Measurements from ENCODE around the gene MTMR1.

The MTMR1 gene

GRCh38 chrX:150777328-150777992 lies 84.3 kb downstream of the MTMR1 start:
- no peak for DNase-seq (ENCODE audit: extremely low read depth in 1 of 2, low read depth in 1 of 2)

GRCh38 chrX:150779385-150779784 lies 86.2 kb downstream of the MTMR1 start:
- DNase-seq (ENCODE audit: extremely low read depth in 1 of 2, low read depth in 1 of 2): no peak

GRCh38 chrX:150781677-150782076 lies 88.5 kb downstream of the MTMR1 start:
- DNase-seq (ENCODE audit: extremely low read depth in 1 of 2, low read depth in 1 of 2): no peak

GRCh38 chrX:150790021-150790420 lies 96.8 kb downstream of the MTMR1 start:
- no peak for DNase-seq (ENCODE audit: extremely low read depth in 1 of 2, low read depth in 1 of 2)

GRCh38 chrX:150792949-150793527 lies 99.8 kb downstream of the MTMR1 start:
- DNase-seq (ENCODE audit: extremely low read depth in 1 of 2, low read depth in 1 of 2): no peak

GRCh38 chrX:150805736-150806135 lies 112.5 kb downstream of the MTMR1 start:
- no peak for DNase-seq (ENCODE audit: extremely low read depth in 1 of 2, low read depth in 1 of 2)

GRCh38 chrX:150806827-150807226 lies 113.6 kb downstream of the MTMR1 start:
- no peak for DNase-seq (ENCODE audit: extremely low read depth in 1 of 2, low read depth in 1 of 2)

GRCh38 chrX:150813922-150814321 lies 120.7 kb downstream of the MTMR1 start:
- DNase-seq (ENCODE audit: extremely low read depth in 1 of 2, low read depth in 1 of 2): no peak
